Nephron (organoid): ENCODE measurements around the gene CYP4F22.

Experiments
- H3K27ac Mint-ChIP-seq, 3 experiments: 2 replicates each; pipeline ENCODE4 v1.8.0; 2020; ENCODE audit warnings: mixed read lengths in 3 of 3, mild to moderate bottlenecking in 2 of 3, moderate library complexity in 1 of 3
- H3K27me3 Mint-ChIP-seq: 2 replicates; pipeline ENCODE4 v1.8.0; 2021; ENCODE audit warnings: low read depth, mild to moderate bottlenecking, moderate library complexity, mixed read lengths
- H3K36me3 Mint-ChIP-seq: 2 replicates; pipeline ENCODE4 v1.8.0; 2020; ENCODE audit warnings: low read depth, mixed read lengths
- H3K4me1 Mint-ChIP-seq: 2 replicates; pipeline ENCODE4 v1.8.0; 2020; ENCODE audit warnings: mixed read lengths
- H3K4me3 Mint-ChIP-seq, 3 experiments: 2 replicates each; pipeline ENCODE4 v1.8.0; 2020; ENCODE audit warnings: mild to moderate bottlenecking in 3 of 3, mixed read lengths in 3 of 3, moderate library complexity in 2 of 3
- H3K9me3 Mint-ChIP-seq: 2 replicates; pipeline ENCODE4 v1.8.0; 2020; ENCODE audit warnings: mixed read lengths
- TF ChIP-seq, protein P1 (sequence below), 3 experiments: fragments of 200-600 bp; sonication (generic); IDR thresholded peaks; one replicate each; pipeline ENCODE4 v1.5.0; 2021; ENCODE audit warnings: antibody characterized with exemption in 3 of 3; ENCODE audit not compliant: unreplicated experiment in 3 of 3

CYP4F22 gene

GRCh38 chr19:15488489-15489226 is 19.7 kb upstream of the CYP4F22 start:
- TF ChIP-seq, protein P1, sequence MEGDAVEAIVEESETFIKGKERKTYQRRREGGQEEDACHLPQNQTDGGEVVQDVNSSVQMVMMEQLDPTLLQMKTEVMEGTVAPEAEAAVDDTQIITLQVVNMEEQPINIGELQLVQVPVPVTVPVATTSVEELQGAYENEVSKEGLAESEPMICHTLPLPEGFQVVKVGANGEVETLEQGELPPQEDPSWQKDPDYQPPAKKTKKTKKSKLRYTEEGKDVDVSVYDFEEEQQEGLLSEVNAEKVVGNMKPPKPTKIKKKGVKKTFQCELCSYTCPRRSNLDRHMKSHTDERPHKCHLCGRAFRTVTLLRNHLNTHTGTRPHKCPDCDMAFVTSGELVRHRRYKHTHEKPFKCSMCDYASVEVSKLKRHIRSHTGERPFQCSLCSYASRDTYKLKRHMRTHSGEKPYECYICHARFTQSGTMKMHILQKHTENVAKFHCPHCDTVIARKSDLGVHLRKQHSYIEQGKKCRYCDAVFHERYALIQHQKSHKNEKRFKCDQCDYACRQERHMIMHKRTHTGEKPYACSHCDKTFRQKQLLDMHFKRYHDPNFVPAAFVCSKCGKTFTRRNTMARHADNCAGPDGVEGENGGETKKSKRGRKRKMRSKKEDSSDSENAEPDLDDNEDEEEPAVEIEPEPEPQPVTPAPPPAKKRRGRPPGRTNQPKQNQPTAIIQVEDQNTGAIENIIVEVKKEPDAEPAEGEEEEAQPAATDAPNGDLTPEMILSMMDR (IDR thresholded peaks at IDR 0.05; ENCODE audit: unreplicated experiment in 3 of 3), result no peak
- no peaks in the 10 kb centered on the region for H3K27me3 Mint-ChIP-seq
- H3K4me1 Mint-ChIP-seq, result no peaks in the 10 kb centered on the region
- peaks cover 13% of the 10 kb centered on the region for H3K9me3 Mint-ChIP-seq
- H3K27ac Mint-ChIP-seq, result no peak overlapping the region
- no peak overlapping the region for H3K4me3 Mint-ChIP-seq
- H3K36me3 Mint-ChIP-seq, result no peaks in the 10 kb centered on the region

DNA sequence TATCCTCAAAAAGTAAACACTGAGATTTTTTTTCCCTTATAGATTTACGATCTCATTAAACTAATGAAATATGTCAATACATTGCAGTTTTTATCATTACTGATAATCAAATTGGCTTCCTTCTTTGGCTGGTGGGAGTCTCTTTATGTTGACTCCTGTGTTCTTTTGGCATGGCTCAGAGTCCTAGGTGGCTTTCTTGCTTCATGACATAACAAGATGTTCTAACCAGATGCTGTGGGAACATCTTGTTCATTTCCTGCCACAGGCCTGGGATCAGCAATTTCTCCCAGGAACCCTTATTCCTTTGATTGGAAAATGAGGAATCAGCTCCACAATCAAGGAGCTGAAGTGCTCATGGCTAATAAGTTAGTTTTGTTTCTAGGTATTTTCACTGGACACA is 13.2 kb upstream of the CYP4F22 start:
- Mint-ChIP-seq H3K36me3 (no peaks in the 10 kb centered on the region), H3K4me1 (no peaks in the 10 kb centered on the region), H3K4me3 (no peak overlapping the region), H3K27ac (no peak overlapping the region), H3K27me3 (peaks cover 5% of the 10 kb centered on the region), H3K9me3 (peaks cover 12% of the 10 kb centered on the region)
- TF ChIP-seq, protein P1 (IDR thresholded peaks at IDR 0.05; ENCODE audit: unreplicated experiment in 3 of 3), result no peak

DNA sequence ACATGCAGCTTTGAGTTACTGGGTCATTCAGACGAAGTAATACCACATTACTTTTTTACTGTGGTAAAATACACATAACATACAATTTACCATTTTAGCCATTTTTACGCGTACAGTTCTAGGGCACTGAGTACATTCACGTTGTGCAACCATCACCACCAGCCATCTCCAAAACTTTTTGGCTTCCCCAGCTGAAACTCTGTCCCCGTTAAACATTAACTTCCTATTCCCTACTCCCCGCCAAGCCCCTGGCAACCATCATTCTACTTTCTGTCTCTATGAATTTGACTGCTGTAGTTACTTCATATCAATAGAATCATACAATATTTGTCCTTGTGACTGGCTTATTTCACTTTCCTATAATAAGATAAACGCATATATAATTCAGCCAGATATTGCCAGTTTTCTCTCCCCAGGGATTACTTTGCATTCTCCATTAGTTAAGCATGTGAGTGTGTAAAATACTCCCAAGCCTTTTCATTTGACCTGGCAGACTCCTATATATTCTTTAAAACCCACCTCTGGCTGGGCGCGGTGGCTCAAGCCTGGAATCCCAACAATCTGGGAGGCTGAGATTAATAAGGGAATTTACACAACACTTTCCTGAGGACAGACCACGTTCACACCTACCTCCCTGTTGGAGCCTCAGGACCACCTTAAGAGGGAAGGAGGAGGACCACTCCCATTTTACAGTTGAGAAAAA is 10.0 kb upstream of the CYP4F22 start:
- Mint-ChIP-seq H3K27ac (no peak overlapping the region), H3K4me1 (no peaks in the 10 kb centered on the region), H3K36me3 (no peaks in the 10 kb centered on the region), H3K27me3 (peaks cover 14% of the 10 kb centered on the region), H3K4me3 (no peak overlapping the region), H3K9me3 (peaks cover 10% of the 10 kb centered on the region)
- TF ChIP-seq, protein P1 (IDR thresholded peaks at IDR 0.05; ENCODE audit: unreplicated experiment in 3 of 3), result no peak

DNA sequence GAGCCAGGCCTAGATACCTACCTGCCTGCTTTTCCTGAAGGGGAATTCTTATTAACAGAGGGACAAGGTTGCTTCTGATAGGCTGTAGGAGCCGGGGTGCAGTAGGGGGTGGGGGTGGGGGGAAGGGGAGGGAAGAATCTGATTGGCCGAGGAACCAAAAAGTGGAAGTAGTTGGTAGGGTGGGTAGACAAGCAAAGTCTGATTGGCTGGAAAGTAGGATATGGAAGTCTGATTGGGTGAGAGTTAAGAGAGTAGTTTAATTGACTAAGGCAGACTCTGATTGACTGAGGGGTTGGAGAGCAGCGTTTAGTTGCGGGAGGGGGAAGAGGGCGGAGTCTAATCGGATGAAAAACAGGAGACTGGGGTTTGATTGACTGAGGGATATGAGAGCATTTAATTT is 9.4 kb upstream of the CYP4F22 start:
- no peaks in the 10 kb centered on the region for H3K4me1 Mint-ChIP-seq
- no peak overlapping the region for H3K4me3 Mint-ChIP-seq
- H3K27me3 Mint-ChIP-seq, result peaks cover 14% of the 10 kb centered on the region
- TF ChIP-seq, protein P1 (IDR thresholded peaks at IDR 0.05; ENCODE audit: unreplicated experiment in 3 of 3), result no peak
- no peaks in the 10 kb centered on the region for H3K36me3 Mint-ChIP-seq
- peaks cover 8% of the 10 kb centered on the region for H3K9me3 Mint-ChIP-seq
- no peak overlapping the region for H3K27ac Mint-ChIP-seq

DNA sequence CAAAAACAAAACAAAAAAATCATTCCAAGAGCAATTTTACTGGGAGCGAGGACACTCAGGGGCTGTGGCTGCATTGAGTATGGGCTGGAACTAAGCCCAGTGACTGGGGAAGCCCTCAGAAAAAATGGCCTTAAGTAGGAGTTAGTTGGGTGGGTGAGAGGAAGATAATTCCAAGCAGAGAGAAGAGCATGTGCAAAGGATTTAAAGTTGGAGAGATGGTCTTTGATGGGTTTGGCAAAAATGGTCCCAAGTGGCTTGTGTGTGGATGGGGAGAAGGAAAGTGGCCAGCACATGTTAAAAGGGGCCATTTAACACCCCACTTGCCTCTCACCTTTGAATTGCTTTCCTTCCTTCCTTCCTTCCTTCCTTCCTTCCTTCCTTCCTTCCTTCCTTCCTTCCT is 6.7 kb upstream of the CYP4F22 start:
- Mint-ChIP-seq H3K4me1 (no peaks in the 10 kb centered on the region), H3K9me3 (peaks cover 4% of the 10 kb centered on the region), H3K27me3 (peaks cover 13% of the 10 kb centered on the region), H3K36me3 (no peaks in the 10 kb centered on the region), H3K4me3 (no peak overlapping the region), H3K27ac (no peak overlapping the region)
- TF ChIP-seq, protein P1 (IDR thresholded peaks at IDR 0.05; ENCODE audit: unreplicated experiment in 3 of 3), result no peak
